ENCODE data around the gene ADK. TPM values are rescaled to one million over a fixed set of nuclear protein-coding genes. Genes with fewer than 3 reads are reported as not detected.

Gene ADK
- total and polyA plus RNA-seq, 2 donors (not counting 3 experiments of a cell fraction or from before 2014, with no cell fraction given) = 11.7 to 46.5 TPM

DNA sequence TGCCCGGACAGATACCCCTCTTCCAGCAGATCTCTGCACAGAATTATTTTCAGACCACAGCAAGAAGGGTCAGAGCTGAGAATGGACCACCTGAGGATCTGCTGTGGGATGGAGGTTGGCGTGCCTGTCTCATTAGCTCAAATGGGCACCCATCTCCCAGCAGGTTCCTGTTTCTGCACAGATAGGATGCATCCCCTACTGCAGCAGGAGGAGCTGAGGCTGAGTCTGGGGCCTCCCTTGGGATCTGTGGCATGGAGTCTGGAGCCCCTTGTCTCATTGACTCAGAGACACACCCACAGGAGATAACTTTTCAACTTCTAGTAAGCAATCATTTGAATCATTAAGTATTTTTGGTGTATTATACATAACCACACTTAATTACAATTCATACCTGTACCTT lies 212.7 kb downstream of the ADK start:
- FAIRE-seq (no peak), DNase-seq (ENCODE audit: low read depth, low spot score) (no peak)
- no peaks in the 10 kb centered on the region for H3K9me1 ChIP-seq (replicated peaks; ENCODE audit: control insufficient read depth, extremely low read depth, insufficient read depth, low read length)
- no peaks in the 10 kb centered on the region for H3K27me3 ChIP-seq (ENCODE audit: control insufficient read depth in 2 of 2, insufficient read depth in 2 of 2, low read length in 2 of 2)
- H3K4me3 ChIP-seq (replicated peaks in 1 of 3; ENCODE audit: insufficient read depth in 1 of 3, low read depth in 1 of 3, low read length in 3 of 3) = no peak overlapping the region
- H3K4me2 ChIP-seq (ENCODE audit: insufficient read depth, low read length) = no peak overlapping the region
- intact Hi-C loops (cut with micrococcal nuclease) (no loop called here), dilution Hi-C loops (cut with MboI; ENCODE audit: extremely low pct_ligation_motif_present, low sequenced_read_pairs) (no loop called here)
- H3K9ac ChIP-seq (replicated peaks; ENCODE audit: extremely low read depth, insufficient read depth, low read length) = no peak overlapping the region
- POLR2A ChIA-PET = no interaction called here
- H2AFZ ChIP-seq (ENCODE audit: low read depth, low read length) = no peak overlapping the region
- no peaks in the 10 kb centered on the region for H4K20me1 ChIP-seq (replicated peaks; ENCODE audit: control insufficient read depth, extremely low read depth, insufficient read depth, low read length)
- H3K27ac ChIP-seq (ENCODE audit: insufficient read depth, low read depth, low read length) = no peak overlapping the region
- TF ChIP-seq, protein P1, sequence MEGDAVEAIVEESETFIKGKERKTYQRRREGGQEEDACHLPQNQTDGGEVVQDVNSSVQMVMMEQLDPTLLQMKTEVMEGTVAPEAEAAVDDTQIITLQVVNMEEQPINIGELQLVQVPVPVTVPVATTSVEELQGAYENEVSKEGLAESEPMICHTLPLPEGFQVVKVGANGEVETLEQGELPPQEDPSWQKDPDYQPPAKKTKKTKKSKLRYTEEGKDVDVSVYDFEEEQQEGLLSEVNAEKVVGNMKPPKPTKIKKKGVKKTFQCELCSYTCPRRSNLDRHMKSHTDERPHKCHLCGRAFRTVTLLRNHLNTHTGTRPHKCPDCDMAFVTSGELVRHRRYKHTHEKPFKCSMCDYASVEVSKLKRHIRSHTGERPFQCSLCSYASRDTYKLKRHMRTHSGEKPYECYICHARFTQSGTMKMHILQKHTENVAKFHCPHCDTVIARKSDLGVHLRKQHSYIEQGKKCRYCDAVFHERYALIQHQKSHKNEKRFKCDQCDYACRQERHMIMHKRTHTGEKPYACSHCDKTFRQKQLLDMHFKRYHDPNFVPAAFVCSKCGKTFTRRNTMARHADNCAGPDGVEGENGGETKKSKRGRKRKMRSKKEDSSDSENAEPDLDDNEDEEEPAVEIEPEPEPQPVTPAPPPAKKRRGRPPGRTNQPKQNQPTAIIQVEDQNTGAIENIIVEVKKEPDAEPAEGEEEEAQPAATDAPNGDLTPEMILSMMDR (IDR thresholded peaks at IDR 0.05; ENCODE audit: extremely low read depth in 1 of 2, insufficient read depth in 1 of 2, low read depth in 1 of 2, low read length in 2 of 2) = no peak
- TF ChIP-seq, protein P2, sequence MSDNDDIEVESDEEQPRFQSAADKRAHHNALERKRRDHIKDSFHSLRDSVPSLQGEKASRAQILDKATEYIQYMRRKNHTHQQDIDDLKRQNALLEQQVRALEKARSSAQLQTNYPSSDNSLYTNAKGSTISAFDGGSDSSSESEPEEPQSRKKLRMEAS (IDR thresholded peaks at IDR 0.05; ENCODE audit: insufficient read depth, insufficient read length) = no peak
- TF ChIP-seq JUN (IDR thresholded peaks at IDR 0.05; ENCODE audit: borderline replicate concordance, insufficient read depth, insufficient read length, low read depth) = no peak
- no peak for TF ChIP-seq FOS (IDR thresholded peaks at IDR 0.05; ENCODE audit: borderline replicate concordance, insufficient read depth, low read length)
- TF ChIP-seq GATA2 (IDR thresholded peaks at IDR 0.05; ENCODE audit: insufficient read depth, insufficient read length, low read depth, low read length) = no peak
- no peak for TF ChIP-seq MYC (IDR thresholded peaks at IDR 0.05; ENCODE audit: low read depth, low read length)
- TF ChIP-seq POLR2A (IDR thresholded peaks at IDR 0.05; ENCODE audit: low read depth, low read length) = no peak
- no peak for TF ChIP-seq EZH2 (IDR thresholded peaks at IDR 0.05; ENCODE audit: borderline replicate concordance, low read depth, low read length, severe bottlenecking)
- no peak for TF ChIP-seq POLR2AphosphoS5 (IDR thresholded peaks at IDR 0.05; ENCODE audit: insufficient read depth, low read depth, low read length)
- no TSS peak for BruUV-seq (replicated peaks)
- H3K79me2 ChIP-seq (ENCODE audit: control insufficient read depth, insufficient read depth, low read length) = peaks cover 20% of the 10 kb centered on the region
- H3K9me3 ChIP-seq (replicated peaks; ENCODE audit: control insufficient read depth, insufficient read depth, low read length) = no peaks in the 10 kb centered on the region
- CTCF ChIA-PET = no interaction called here
- peaks cover 12% of the 10 kb centered on the region for H3K4me1 ChIP-seq (ENCODE audit: control insufficient read depth, extremely low read depth, insufficient read depth, low read length)
- H3K36me3 ChIP-seq (ENCODE audit: control insufficient read depth in 2 of 2, extremely low read depth in 1 of 2, insufficient read depth in 2 of 2, low read length in 2 of 2) = peaks cover 0 to 8% of the 10 kb centered on the region in 2 experiments

Data from endothelial cell of umbilical vein (primary cell).